Adrenal gland (tissue), 5 donors: ENCODE results near the gene FCER2.

ENCODE experiments used
- POLR2A ChIP-seq, 2 donors: fragments of 450-650 bp; IDR thresholded peaks; one replicate each; pipeline ENCODE4 v1.6.1; 2017; ENCODE audit warnings: antibody characterized with exemption in 2 of 2, mild to moderate bottlenecking in 2 of 2, moderate library complexity in 1 of 2
- TF ChIP-seq, protein P1 (sequence below), 6 experiments: fragments of 450-650 bp in 4 of 6; fragments of 200-600 bp in 2 of 6; sonication (generic) in 1 of 6; IDR thresholded peaks; 1 replicate in 5 of 6; 2 replicates in 1 of 6; pipeline versions ENCODE4 v1.5.1 to v1.8.0; 2016 to 2021; ENCODE audit warnings: antibody characterized with exemption in 6 of 6, mild to moderate bottlenecking in 2 of 6, moderate library complexity in 1 of 6
- donor health status: DM: no; HTN: no; CAD: no.

- no peak for TF ChIP-seq POLR2A (IDR thresholded peaks at IDR 0.05)
- TF ChIP-seq, protein P1, sequence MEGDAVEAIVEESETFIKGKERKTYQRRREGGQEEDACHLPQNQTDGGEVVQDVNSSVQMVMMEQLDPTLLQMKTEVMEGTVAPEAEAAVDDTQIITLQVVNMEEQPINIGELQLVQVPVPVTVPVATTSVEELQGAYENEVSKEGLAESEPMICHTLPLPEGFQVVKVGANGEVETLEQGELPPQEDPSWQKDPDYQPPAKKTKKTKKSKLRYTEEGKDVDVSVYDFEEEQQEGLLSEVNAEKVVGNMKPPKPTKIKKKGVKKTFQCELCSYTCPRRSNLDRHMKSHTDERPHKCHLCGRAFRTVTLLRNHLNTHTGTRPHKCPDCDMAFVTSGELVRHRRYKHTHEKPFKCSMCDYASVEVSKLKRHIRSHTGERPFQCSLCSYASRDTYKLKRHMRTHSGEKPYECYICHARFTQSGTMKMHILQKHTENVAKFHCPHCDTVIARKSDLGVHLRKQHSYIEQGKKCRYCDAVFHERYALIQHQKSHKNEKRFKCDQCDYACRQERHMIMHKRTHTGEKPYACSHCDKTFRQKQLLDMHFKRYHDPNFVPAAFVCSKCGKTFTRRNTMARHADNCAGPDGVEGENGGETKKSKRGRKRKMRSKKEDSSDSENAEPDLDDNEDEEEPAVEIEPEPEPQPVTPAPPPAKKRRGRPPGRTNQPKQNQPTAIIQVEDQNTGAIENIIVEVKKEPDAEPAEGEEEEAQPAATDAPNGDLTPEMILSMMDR (IDR thresholded peaks at IDR 0.05) = no peak
Observed at GRCh38 chr19:7705387-7706187, 3.7 kb upstream of the FCER2 start.
